ENCODE measurements around the gene GRK5.
"Not testable (repeated sequence)": the region's sequence is repeated elsewhere in the genome, so short reads cannot be mapped to it uniquely, and the experiment has no call there.

The GRK5 gene

DNA sequence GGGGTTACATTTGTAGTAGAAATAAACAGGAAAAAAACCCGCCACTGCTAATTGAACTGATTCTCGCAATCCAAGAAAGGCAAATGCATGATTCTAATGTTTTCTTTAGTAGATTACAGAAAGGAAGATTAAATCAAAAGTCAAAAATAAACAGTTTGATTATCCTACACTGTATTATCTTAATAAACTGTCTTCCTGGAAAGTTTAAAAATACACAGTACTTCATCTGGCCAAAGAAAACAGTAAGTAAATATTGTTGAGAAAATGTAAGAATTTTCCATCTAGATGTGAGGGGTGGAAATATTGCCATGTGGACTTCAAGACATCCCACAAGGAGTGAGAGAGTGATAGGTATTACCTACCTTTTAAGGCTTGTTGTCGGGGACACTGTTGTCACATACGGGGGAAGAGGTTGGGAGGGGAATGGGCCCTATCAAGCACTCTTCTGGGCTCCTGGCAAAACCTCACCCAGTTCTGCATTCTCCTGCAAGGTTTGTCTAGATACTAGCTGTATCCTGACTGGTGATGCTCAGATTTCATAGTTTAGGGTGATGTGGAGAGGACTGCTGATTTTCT, 17.8 kb downstream of the GRK5 start:
- DNase-seq = no peak

DNA sequence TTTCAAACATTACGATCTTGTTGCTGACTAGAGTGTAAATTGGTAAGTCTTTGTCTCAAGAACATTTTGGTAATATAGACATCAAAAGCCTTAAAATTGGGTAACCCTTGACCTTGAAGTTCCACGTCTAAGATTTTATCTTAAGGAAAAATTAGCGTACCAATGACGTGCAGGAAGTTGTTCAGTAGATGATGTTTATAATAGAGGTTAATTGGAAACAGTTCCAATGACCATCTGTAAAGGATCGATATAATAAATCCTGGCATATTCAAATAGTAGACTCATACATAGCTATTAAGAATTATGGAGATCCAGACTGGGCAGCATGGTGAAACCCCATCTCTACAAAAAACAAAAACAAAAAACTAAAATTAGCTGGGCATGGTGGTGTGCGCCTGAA, 20.5 kb downstream of the GRK5 start:
- DNase-seq = no peak

DNA sequence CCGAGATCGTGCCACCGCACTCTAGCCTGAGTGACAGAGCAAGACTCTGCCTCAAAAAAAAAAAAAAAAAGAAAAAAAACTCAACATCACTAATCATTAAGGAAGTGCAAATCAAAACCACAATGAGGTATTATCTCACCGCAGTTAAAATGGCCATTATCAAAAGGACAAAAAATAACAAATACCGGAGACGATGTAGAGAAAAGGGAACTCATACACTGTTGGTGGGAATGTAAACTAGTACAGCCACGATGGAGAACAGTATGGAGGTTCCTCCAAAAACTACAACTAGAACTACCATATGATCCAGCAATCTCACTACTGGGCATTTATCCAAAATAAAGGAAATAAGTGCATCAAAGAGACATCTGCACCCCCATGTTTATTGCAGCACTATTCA, 24.3 kb downstream of the GRK5 start:
- no peak for DNase-seq

DNA sequence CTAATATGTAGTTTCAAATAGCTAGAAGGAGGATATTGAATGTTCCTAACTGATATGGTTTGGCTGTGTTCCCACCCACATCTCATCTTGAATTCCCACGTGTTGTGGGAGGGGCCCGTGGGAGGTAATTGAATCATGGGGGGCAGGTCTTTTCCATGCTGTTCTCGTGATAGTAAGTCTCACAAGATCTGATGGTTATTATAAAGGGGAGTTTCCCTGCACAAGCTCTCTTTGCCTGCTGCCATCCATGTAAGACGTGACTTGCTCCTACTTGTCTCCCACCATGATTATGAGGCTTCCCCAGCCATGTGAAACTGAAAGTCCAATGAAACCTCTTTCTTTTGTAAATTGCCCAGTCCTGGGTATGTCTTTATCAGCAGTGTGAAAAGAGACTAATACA, 25.1 kb downstream of the GRK5 start:
- peak; percentile 37 to 44 for DNase-seq

DNA sequence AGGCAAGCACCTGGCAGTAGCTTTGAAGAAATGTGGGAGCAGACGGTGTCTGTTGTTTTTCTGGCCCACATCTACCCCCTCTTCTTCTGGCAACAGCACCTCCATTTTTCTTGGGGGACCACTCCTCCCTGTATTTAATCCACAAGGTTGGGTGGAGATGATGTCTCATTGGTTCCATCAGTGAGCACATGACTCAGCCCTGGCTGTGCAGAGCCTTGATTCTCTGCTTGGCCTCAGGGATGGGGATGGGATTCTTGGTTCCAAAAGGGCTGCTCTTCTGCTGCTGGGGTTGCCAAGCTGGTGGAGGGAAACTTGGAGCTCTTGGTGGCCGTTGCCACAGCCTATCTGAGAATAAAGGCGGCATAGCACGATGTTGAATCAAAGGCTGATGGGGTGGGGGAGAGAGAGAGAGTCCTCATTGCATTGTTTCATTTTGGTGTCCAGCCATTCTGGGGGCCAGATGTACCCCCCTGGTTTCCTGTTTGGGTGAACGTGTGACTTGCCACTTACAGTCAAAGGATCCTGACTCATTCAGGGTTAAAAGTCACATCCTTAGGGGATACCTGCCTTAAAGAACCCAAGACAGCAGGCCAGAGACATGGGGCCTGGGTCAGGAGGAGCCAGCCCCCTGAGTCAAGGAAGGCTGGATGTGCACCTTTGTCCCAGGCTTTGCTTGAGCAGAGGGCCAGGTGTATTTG, 25.9 kb downstream of the GRK5 start:
- DNase-seq = no peak

DNA sequence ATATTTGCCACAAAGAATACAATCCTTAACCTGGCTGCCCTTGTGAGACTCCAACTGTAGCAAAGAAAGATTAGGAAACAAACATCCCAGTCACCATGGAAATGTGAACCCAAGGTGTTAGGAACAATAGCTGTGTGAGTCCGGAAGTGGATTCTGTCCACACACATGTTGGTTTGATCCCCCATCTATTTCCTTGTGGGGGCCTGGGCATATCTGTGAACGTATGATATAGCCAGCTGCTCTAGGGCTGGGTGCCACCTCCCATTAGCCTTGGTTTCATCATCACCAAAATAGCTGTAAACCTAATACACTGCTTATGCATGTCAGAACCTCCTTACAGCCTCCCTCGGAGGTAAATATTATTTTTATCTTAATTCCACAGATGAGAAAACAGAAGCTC, 26.4 kb downstream of the GRK5 start:
- no peak for DNase-seq

DNA sequence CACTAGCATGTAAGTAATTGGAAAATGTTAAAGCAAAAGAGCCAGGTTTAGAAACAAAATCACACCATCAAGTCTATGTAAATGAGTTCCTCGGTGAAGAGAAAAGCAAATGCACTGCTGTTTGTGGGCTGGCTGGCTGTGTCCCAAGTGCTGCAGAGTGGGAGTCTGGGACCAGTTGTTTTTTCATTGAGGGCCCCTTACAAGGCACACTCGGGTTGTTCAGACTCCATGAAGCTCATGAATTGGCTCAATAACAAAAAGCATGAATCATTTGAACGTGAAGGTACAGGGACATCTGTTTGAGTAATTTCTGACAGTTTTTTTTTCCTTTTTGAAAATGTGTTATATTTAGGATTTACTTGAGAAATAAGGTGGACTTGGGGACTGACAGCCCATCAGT, 28.0 kb downstream of the GRK5 start:
- no peak for DNase-seq

DNA sequence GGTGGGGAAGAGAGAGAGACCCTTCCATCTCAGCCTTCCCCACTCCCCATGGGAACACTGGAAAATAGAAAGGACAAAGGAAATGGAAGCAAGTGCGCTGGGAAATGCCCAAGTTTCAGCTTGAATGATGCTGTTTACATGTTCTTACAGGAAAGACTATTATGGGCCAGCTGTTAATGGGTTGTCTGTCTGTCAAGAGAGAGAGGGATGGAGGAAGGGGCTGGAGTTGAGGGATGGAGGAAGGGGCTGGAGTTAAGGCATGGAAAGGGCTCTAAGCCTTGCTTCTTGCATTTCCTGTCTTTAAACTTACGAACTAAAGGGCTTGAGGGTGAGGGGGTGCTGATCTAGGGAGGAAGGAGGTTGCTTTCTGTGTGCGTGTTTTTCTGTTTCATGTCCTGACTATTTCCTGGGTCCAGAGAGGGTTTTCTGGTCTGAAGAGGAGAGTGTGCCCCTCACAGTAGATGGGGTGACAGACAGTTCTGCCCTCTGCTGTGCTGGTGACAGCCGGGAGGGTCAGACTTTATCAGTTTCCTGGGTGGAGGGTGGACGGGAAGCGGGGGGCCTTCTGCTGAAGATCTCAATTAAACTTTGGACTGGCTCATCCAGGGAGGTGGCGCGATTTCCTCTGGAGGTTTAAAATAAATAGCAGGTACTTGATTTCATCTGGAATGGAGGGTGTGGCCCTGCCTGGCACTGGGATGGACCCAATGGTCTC, 30.5 kb downstream of the GRK5 start:
- DNase-seq = no peak

DNA sequence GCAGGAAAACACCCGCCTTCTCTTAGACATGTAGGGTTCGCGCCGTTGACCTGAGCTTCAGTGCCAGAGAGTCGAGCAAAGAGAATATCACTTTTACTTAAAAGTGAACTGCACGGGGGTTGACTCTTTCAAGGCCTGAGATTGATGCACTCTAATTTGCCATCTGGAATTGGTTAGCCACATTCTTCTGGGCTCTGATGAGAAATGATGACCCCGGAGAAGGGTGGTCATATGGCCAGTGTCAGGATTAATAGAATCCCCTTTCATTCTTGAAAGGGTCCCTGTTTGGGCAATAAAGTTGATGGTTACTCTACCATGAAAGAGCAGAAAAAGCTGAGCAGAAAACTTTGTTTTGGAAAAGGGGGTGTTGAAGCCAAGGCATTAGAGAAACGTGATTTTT, 31.2 kb downstream of the GRK5 start:
- DNase-seq = no peak

DNA sequence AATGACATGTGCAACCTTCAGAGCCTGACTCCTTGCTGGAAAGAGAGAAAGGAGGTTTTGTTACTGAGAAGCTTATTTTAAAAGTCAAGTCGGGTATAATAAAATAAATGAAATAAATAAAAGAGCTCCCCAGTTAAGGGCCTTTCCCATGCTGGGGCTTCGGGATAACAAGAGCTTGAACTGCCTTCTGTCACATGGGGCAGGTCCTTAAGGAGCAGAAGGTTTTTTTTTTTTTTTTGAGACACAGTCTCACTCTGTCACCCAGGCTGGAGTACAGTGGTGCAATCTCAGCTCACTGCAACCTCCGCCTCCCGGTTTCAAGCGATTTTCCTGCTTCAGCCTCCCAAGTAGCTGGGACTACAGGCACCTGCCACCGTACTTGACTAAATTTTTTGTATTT, 31.6 kb downstream of the GRK5 start:
- not testable (repeated sequence) for DNase-seq

DNA sequence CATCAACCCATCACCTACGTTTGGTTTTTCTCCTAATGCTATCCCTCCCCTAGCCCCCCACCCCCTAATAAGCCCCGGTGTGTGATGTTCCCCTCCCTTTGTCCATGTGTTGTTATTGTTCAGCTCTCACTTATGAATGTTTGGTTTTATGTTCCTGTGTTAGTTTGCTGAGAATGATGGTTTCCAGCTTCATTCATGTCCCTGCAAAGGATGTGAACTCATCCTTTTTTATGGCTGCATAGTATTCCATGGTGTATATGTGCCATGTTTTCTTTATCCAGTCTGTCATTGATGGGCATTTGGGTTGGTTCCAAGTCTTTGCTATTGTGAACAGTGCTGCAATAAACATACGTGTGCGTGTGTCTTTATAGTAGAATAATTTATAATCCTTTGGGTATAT, 32.3 kb downstream of the GRK5 start:
- DNase-seq = not testable (repeated sequence)

DNA sequence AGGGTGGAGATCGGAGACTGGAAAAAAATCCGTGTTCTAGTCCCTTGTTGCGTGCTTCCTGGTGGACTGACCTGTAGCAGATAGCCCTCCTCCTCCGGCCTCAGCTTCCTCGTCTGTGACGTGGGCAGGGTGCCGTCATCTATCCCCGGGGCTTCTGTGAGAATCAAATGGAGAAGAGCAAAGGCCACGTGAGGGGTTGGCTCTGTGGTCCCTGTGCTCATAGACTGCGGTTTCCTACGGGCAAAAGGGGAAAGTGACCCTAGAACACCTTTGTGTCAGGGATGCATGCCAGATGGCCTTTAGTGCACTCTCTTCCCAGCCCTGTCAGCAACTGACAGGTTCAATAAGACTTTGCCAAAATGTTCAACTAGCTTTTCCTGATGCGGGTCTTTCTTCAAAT, 33.7 kb downstream of the GRK5 start:
- no peak for DNase-seq

DNA sequence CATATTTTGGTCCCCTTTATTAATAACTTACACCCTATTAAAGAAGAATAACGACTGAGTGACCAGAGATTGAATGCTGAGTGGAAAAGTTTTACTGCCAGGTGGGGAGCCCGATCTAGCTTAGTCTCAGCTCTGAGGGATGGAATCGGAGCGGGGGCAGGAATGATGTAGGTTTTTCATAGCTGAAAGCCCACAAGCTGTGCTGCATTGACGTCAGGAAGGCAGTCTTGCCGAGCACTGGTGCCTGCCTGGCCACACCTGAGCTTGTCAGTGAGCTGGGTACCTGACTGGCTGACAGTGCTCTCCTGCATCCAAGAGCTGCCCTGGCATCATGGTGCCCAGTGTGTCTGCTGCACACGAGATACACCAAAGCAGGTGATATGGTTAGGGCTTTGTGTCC, 34.8 kb downstream of the GRK5 start:
- no peak for DNase-seq

DNA sequence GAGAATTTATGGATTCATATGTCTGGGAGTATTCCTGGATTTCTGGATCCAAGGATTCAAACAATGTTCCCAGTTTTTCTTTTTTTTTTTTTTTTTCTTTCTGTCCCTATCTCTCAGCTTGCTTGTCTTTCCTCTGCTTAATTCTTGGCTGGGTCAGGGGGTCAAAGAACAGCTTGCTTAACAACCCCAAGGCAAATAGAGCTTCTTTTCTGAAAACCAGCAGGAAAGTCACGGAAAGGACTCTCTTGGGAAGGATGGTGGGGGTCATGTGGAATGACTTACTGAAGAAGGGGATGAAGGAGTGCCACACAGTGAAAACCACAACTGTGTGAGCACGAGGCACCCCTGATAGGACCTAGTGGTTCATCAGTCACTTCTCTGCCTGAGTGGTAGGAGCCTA, 36.1 kb downstream of the GRK5 start:
- DNase-seq = no peak

DNA sequence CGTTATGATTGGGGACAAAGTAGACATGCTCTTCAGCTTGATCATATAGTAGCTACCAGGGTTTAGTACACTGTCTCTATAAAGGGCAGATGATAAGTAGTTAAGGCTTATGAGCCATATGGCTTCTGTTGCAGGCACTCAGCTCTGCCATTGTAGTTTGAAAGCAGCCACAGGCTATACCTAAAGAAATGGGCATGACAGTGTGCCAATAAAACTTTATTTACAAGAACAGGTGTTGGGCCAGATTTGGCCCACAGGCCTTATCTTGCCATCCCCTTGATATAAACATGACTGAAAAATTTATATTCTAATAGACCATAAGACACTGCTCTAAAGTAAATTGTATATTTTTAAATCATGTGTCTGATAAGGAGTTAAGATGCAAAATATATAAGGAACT, 36.6 kb downstream of the GRK5 start:
- DNase-seq = no peak

DNA sequence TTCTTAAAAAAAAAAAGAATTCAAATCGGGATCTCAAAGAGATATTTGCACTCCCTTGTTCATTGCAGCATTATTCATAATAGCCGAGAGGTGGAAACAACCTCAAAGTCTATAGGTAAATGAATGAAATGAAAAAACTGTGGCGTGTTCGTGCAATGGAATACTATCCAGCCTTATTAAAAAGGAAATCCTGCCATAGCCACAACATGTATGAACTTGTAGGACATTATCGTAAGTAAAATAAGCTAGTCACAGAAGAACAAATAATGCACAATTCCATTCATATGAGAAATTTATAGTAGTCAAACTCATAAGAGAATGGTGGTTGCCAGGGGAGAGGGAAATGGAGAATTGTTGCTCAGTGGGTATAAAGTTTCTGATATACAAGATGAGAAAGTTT, 37.9 kb downstream of the GRK5 start:
- DNase-seq = no peak

DNA sequence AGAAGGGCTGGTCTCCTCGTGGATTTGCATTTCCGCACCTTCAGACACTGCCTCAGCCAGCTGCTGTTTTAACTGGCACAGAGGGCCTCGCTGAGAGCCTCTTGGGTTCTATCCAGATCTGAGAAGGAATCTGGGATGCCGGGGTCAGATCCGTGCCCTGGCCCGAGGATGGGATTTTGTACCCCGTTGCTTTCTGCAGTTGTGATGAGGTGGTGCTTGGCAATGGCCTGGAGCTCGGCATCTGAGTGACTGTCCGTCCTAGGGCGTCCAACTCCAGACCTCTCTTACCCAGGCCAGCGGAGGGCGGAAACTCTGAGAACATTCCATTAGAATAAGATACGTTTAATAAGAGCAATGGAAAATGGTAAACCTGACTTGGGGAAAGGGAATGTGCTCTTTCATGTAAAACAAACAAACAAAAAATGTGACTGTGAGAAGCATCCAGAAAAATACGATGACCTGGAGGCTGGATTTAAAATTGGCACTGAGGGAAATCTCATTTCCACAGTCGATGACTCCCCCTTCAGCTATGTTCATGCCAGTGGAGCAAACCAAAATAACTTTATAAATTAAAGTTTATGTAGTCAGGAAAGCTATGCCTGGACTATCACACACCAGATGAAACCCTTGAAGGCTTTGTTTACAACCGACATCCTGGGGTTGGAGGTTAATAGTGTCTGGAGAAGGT, 39.6 kb downstream of the GRK5 start:
- DNase-seq = no peak

DNA sequence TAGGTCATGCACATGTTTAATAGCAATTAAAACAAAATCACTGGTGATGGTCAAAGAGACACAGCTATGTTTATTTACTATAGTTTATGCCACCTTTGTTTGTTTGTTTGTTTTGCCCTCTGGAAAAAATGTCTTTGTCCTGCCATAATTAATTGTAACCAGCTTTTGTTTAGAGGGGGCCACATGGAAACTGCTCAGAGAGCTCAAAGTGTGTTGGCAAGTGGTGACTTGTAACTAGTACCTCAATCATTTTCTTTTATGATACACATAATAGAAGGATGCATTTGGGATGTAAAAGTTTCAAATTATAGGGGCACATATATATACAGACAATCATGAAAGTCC, 40.2 kb downstream of the GRK5 start:
- no peak for DNase-seq

DNA sequence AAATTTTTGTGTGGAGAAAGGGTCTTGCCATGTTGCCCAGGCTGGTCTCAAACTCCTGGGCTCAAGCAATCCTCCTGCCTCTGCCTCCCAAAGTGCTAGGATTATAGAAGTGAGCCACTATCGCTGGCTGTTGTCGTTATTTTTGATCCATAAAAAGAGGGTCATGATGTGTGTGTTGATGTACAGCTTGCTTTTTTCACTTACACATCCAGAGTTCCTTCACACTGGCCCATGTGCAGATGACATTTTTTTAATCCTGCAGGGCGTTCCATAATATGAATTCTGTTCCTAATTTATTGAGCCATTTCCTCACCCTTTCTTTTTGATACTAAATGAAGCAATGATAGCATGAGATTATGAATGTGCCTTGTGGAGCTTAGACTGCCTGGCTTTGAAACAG, 40.8 kb downstream of the GRK5 start:
- DNase-seq = no peak

DNA sequence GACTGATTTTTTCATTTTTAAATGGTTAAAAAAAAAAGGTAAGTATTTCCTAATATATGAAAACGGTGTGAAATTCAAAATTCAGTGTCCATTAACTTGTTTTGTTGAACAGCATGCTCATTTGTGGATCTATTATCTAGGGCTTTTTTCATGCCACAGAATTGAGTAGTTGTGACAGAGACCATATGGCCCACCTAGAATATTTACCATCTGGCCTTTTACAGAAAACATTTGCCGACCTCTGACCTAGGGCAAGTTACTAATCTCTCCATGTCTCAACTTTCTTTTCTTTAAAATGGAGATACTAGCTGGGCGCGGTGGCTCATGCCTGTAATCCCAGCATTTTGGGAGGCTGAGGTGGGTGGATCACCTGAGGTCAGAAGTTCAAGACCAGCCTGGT, 41.3 kb downstream of the GRK5 start:
- DNase-seq = no peak

DNA sequence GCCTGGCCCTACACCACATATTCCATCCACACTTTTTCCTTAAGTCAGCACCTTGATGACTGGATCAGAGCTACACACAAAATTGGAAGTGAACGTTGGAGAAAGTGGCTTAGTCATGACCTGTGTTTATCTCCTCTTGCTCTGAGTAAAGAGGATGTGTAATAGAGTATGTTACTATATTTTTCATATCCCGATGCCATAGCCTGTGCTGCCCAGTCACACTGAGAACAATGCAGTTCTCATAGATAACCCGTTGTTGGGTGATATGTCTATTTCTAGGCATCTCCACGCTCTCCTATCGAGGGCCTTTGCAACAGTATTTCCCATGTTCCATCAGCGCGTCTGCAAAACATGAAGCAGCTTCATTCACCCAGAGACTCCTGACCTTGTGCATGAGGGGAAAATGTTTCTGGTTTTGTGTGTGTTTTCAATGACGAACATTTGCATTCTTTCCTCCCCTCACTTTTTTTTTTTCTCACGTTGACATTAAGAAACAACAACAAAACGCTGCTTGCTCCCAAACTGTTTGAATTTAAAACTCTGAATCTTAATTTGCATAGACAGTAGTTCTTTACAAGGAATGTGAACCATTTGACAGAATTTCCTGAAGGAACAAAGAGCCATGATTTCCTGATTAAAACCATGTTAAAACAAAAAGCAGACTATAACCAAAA, 43.4 kb downstream of the GRK5 start:
- DNase-seq = no peak

DNA sequence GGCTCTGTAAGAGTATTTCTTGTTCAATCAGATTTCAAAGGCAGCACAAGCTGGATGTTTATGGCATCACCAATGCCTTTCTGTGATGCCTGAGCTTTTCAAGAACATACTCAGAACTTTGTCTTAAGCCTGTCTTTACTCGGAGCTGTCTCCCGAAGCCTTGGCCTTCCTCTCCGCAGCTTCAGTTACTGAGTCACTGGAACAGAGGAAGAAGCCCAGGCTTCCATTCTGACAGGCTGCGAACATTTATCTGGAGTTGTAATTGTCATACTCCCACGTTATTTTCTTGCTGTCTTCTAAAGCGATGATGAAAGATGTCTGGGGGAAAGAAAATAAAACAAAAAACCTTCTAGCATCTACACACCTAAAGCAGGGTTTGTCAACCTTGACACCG, 43.9 kb downstream of the GRK5 start:
- DNase-seq = no peak

DNA sequence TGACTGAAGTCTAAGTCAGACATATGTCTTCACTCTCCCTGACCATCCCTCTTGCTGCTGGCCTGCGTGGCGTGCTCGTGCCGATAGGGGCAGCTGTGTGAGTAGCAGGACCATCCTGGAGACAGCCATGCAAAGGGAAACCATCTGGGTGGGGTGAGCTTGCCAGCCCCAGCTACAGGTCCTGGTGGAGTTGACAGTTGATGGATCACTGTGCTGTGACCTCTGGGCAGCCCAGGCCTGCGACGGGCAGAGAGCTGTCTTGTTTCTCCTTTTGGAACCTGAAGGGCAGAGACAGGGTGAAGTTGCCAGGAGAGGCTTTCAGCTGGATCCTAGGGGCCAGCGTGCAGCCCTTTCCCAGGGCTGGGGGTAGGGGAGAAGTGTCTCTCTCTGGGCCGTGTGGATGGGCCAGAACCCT, 44.7 kb downstream of the GRK5 start:
- no peak for DNase-seq

Measured in activated CD4-positive, alpha-beta T cell treated with anti-CD3 and anti-CD28 coated beads, Interleukin-2, amount 50 U/mL, for 4 hours (primary cell).